GM23248 (cell line): ENCODE data around the gene ADAM19. TPM values are rescaled to one million over a fixed set of nuclear protein-coding genes. Genes with fewer than 3 reads are reported as not detected.

Experiments
- DNase-seq: peaks from one replicate; pipeline ENCODE4 v3.0.0-alpha.2; 2015
- H2AFZ ChIP-seq: fragments of 200-600 bp; sonication (generic); 2 replicates; pipeline ENCODE4 v1.6.1; 2016; ENCODE audit warnings: antibody characterized with exemption
- H3F3A ChIP-seq: fragments of 200-600 bp; sonication (generic); 2 replicates; pipeline ENCODE4 v1.6.1; 2016; ENCODE audit warnings: mild to moderate bottlenecking, antibody characterized with exemption, mixed run types; ENCODE audit not compliant: insufficient read depth
- H3K27ac ChIP-seq: fragments of 200-600 bp; sonication (generic); 2 replicates; pipeline ENCODE4 v1.5.1; 2016; ENCODE audit warnings: mild to moderate bottlenecking
- H3K27me3 ChIP-seq: fragments of 200-600 bp; sonication (generic); replicated peaks from 2 replicates; pipeline ENCODE4 v1.6.1; 2016; ENCODE audit warnings: mild to moderate bottlenecking; ENCODE audit not compliant: insufficient read depth
- H3K36me3 ChIP-seq: fragments of 200-600 bp; sonication (generic); 2 replicates; pipeline ENCODE4 v1.6.1; 2016; ENCODE audit warnings: low read depth, mild to moderate bottlenecking
- H3K4me1 ChIP-seq: fragments of 200-600 bp; sonication (generic); 2 replicates; pipeline ENCODE4 v1.6.1; 2016; ENCODE audit warnings: mild to moderate bottlenecking; ENCODE audit not compliant: insufficient read depth
- H3K4me2 ChIP-seq: fragments of 200-600 bp; sonication (generic); one replicate; pipeline ENCODE4 v1.6.1; 2016; ENCODE audit warnings: mild to moderate bottlenecking; ENCODE audit not compliant: unreplicated experiment
- H3K4me3 ChIP-seq: fragments of 200-600 bp; sonication (generic); 2 replicates; pipeline ENCODE4 v1.5.1; 2016; ENCODE audit warnings: mild to moderate bottlenecking
- H3K79me2 ChIP-seq: fragments of 200-600 bp; sonication (generic); 2 replicates; pipeline ENCODE4 v1.6.1; 2016; ENCODE audit warnings: mild to moderate bottlenecking; ENCODE audit not compliant: insufficient read depth
- H3K9ac ChIP-seq: fragments of 200-600 bp; sonication (generic); 2 replicates; pipeline ENCODE4 v1.6.1; 2016; ENCODE audit warnings: mild to moderate bottlenecking
- H3K9me2 ChIP-seq: fragments of 200-600 bp; sonication (generic); 2 replicates; pipeline ENCODE4 v1.6.1; 2016; ENCODE audit warnings: mixed run types, mild to moderate bottlenecking, moderate library complexity; ENCODE audit not compliant: insufficient read depth
- H3K9me3 ChIP-seq: fragments of 200-600 bp; sonication (generic); one replicate; pipeline ENCODE4 v1.6.1; 2017; ENCODE audit warnings: low read depth
- H4K20me1 ChIP-seq: fragments of 200-600 bp; sonication (generic); 2 replicates; pipeline ENCODE4 v1.6.0; 2016; ENCODE audit not compliant: insufficient read depth
- EZH2 ChIP-seq: fragments of 200-600 bp; sonication (generic); IDR thresholded peaks from 2 replicates; pipeline ENCODE4 v1.6.1; 2018; ENCODE audit warnings: antibody characterized with exemption, mild to moderate bottlenecking; ENCODE audit not compliant: insufficient read depth, poor library complexity, severe bottlenecking
- EZH2phosphoT487 ChIP-seq: fragments of 200-600 bp; sonication (generic); IDR thresholded peaks from 2 replicates; pipeline ENCODE4 v1.6.1; 2018; ENCODE audit warnings: antibody characterized with exemption, moderate library complexity, mild to moderate bottlenecking, low read depth; ENCODE audit not compliant: insufficient read depth
- WGBS, 2 experiments: methylation state at CpG; one replicate each; pipeline ENCODE4 v1.1.6; 2015 to 2017; ENCODE audit warnings: low lambda C conversion rate in 2 of 2, low coverage in 1 of 2; ENCODE audit errors: missing lambda C conversion rate in 2 of 2; 5-methylcytosine and 5-hydroxymethylcytosine counted together
- in situ Hi-C: fragments of 300-500 bp; cut with MboI; formaldehyde crosslinking; loops from 2 replicates; pipeline ENCODE4 v1.15.0; 2020
- polyA plus RNA-seq: library from polyadenylated mRNA; unstranded; fragments of >200 nt; fragmentation: Nextera tagmentation; extraction: Ambion mirVana; gene quantifications from 2 replicates; pipeline ENCODE4 v1.2.1, GENCODE V29; 2016
- total RNA-seq: library from RNA; depleted of rRNA; stranded (reverse); fragments of >200 nt; shearing (Covaris generic); gene quantifications from 2 replicates; pipeline ENCODE4 v1.2.3, GENCODE V29; 2014

The ADAM19 gene
- total and polyA plus RNA-seq, 2 experiments from 2014 or later = 18.1 to 20.5 TPM

- H3K36me3 ChIP-seq = 0 out of 2 replicates have a peak, but pooled peaks cover 5% of the 10 kb centered on the region
- H3K79me2 ChIP-seq = no peaks in the 10 kb centered on the region
- DNase-seq = peak; percentile 69
- H4K20me1 ChIP-seq = no peaks in the 10 kb centered on the region
- H3K9me3 ChIP-seq = no peaks in the 10 kb centered on the region
- in situ Hi-C loops = loop anchor here (10.0 kb wide), 2 partner anchors 109 to 219 kb away; no protein-coding TSS in a partner anchor
- H3K9ac ChIP-seq = no peak overlapping the region
- H3K4me1 ChIP-seq = peaks cover 13% of the 10 kb centered on the region
- 67 to 69% methylated on average over 7 of the region's 7 CpGs for WGBS, 2 experiments
- TF ChIP-seq EZH2 = no peak
- no peak for TF ChIP-seq EZH2phosphoT487
- H3F3A ChIP-seq = peaks cover 4% of the 10 kb centered on the region; the same call in 1 of the 2 replicates
- no peak overlapping the region for H2AFZ ChIP-seq
- no peak overlapping the region; the same call in 1 of the 2 replicates for H3K27ac ChIP-seq
- H3K4me3 ChIP-seq = no peak overlapping the region
- no peaks in the 10 kb centered on the region for H3K9me2 ChIP-seq
- peak overlapping the region; percentile 14 for H3K4me2 ChIP-seq
- H3K27me3 ChIP-seq = no peaks in the 10 kb centered on the region
Observed at GRCh38 chr5:157473383-157474320, 101.9 kb downstream of the ADAM19 start.

- no peak overlapping the region for H3K27ac ChIP-seq
- H3K9me3 ChIP-seq = no peaks in the 10 kb centered on the region
- peaks cover 4% of the 10 kb centered on the region; the same call in 1 of the 2 replicates for H3F3A ChIP-seq
- 96 to 100% methylated on average over 1 of the region's 1 CpG for WGBS, 2 experiments
- H3K36me3 ChIP-seq = no peaks in the 10 kb centered on the region
- no peak overlapping the region for H3K4me3 ChIP-seq
- no peak overlapping the region for H3K9ac ChIP-seq
- H3K27me3 ChIP-seq = no peaks in the 10 kb centered on the region
- H2AFZ ChIP-seq = no peak overlapping the region
- in situ Hi-C loops = loop anchor here (10.0 kb wide), 2 partner anchors 107 to 217 kb away; no protein-coding TSS in a partner anchor
- H3K9me2 ChIP-seq = no peaks in the 10 kb centered on the region
- peak; percentile 63 for DNase-seq
- H3K79me2 ChIP-seq = no peaks in the 10 kb centered on the region
- no peaks in the 10 kb centered on the region for H4K20me1 ChIP-seq
- no peak overlapping the region for H3K4me2 ChIP-seq
- no peak for TF ChIP-seq EZH2phosphoT487
- peaks cover 13% of the 10 kb centered on the region for H3K4me1 ChIP-seq
Observed at GRCh38 chr5:157471709-157472108, 103.9 kb downstream of the ADAM19 start.

GRCh38 chr5:157470631-157471030 lies 104.9 kb downstream of the ADAM19 start:
- peaks cover 13% of the 10 kb centered on the region for H3K4me1 ChIP-seq
- DNase-seq = no peak
- 94 to 96% methylated on average over 1 of the region's 1 CpG for WGBS, 2 experiments
- no peak overlapping the region for H2AFZ ChIP-seq
- no peaks in the 10 kb centered on the region for H3K9me2 ChIP-seq
- H3K79me2 ChIP-seq = no peaks in the 10 kb centered on the region
- peaks cover 4% of the 10 kb centered on the region for H3F3A ChIP-seq
- H4K20me1 ChIP-seq = no peaks in the 10 kb centered on the region
- H3K9me3 ChIP-seq = no peaks in the 10 kb centered on the region
- in situ Hi-C loops = loop anchor here (10.0 kb wide), 2 partner anchors 106 to 216 kb away; no protein-coding TSS in a partner anchor
- H3K27ac ChIP-seq = no peak overlapping the region
- H3K4me3 ChIP-seq = no peak overlapping the region
- H3K9ac ChIP-seq = no peak overlapping the region
- TF ChIP-seq EZH2 (no peak), EZH2phosphoT487 (no peak)
- no peaks in the 10 kb centered on the region for H3K36me3 ChIP-seq
- H3K4me2 ChIP-seq = no peak overlapping the region
- no peaks in the 10 kb centered on the region for H3K27me3 ChIP-seq

GRCh38 chr5:157469687-157470086 lies 105.9 kb downstream of the ADAM19 start:
- TF ChIP-seq EZH2 (no peak), EZH2phosphoT487 (no peak)
- Histone ChIP-seq H3K79me2 (no peaks in the 10 kb centered on the region), H3K9me2 (no peaks in the 10 kb centered on the region), H3K4me1 (peaks cover 18% of the 10 kb centered on the region), H3K4me3 (no peak overlapping the region), H3K9ac (no peak overlapping the region), H3K4me2 (no peak overlapping the region), H3F3A (peaks cover 13% of the 10 kb centered on the region), H3K27ac (no peak overlapping the region), H2AFZ (no peak overlapping the region), H3K36me3 (no peaks in the 10 kb centered on the region), H3K27me3 (no peaks in the 10 kb centered on the region), H4K20me1 (no peaks in the 10 kb centered on the region), H3K9me3 (no peaks in the 10 kb centered on the region)
- DNase-seq = no peak
- WGBS, 2 experiments = 88 to 92% methylated on average over 7 of the region's 7 CpGs
- in situ Hi-C loops = loop anchor here (10.0 kb wide), 2 partner anchors 105 to 215 kb away; no protein-coding TSS in a partner anchor
